Loucy (cell line): ENCODE data around the gene AMDHD1.
A peak's percentile ranks its signal among the peaks of the same experiment; 100 is the strongest.

Experiments used
- H2AFZ ChIP-seq: fragments of 200-600 bp; sonication (generic); 2 replicates; pipeline ENCODE4 v1.6.0; 2016; ENCODE audit warnings: antibody characterized with exemption, mild to moderate bottlenecking, low read length, moderate library complexity
- H3F3A ChIP-seq: fragments of 200-600 bp; 2 replicates; pipeline ENCODE4 v1.6.0; 2016; ENCODE audit warnings: antibody characterized with exemption, low read depth, mild to moderate bottlenecking
- H3K27me3 ChIP-seq: fragments of 200-600 bp; sonication (generic); 2 replicates; pipeline ENCODE4 v1.6.1; 2014; ENCODE audit warnings: low read length, mild to moderate bottlenecking; ENCODE audit not compliant: insufficient read depth, poor library complexity, severe bottlenecking
- H3K36me3 ChIP-seq: fragments of 200-600 bp; sonication (generic); 2 replicates; pipeline ENCODE4 v1.6.1; 2016; ENCODE audit warnings: low read length; ENCODE audit not compliant: insufficient read depth
- H3K4me1 ChIP-seq: fragments of 200-600 bp; sonication (generic); 2 replicates; pipeline ENCODE4 v1.5.1; 2014; ENCODE audit warnings: low read length, mild to moderate bottlenecking; ENCODE audit not compliant: insufficient read depth, poor library complexity, severe bottlenecking
- H3K4me2 ChIP-seq: fragments of 200-600 bp; sonication (generic); 2 replicates; pipeline ENCODE4 v1.6.0; 2014; ENCODE audit warnings: antibody characterized with exemption, low read length, low read depth, mild to moderate bottlenecking; ENCODE audit not compliant: poor library complexity, severe bottlenecking
- H3K4me3 ChIP-seq: fragments of 200-600 bp; sonication (generic); 2 replicates; pipeline ENCODE4 v1.5.1; 2014; ENCODE audit warnings: low read length, mild to moderate bottlenecking, mixed read lengths; ENCODE audit not compliant: poor library complexity, severe bottlenecking
- H3K79me2 ChIP-seq: fragments of 200-600 bp; sonication (generic); 2 replicates; pipeline ENCODE4 v1.6.1; 2014; ENCODE audit warnings: low read length; ENCODE audit not compliant: insufficient read depth
- H3K9ac ChIP-seq: fragments of 200-600 bp; sonication (generic); 2 replicates; pipeline ENCODE4 v1.6.0; 2014; ENCODE audit warnings: mild to moderate bottlenecking, low read depth, low read length, moderate library complexity; ENCODE audit not compliant: poor library complexity, severe bottlenecking
- H3K9me2 ChIP-seq: fragments of 200-600 bp; sonication (generic); replicated peaks from 2 replicates; pipeline ENCODE4 v1.6.1; 2016; ENCODE audit warnings: low read depth, low read length, mixed read lengths
- H3K9me3 ChIP-seq: fragments of 200-600 bp; sonication (generic); 2 replicates; pipeline ENCODE4 v1.6.1; 2014; ENCODE audit warnings: mild to moderate bottlenecking, antibody characterized with exemption, low read length, low read depth; ENCODE audit not compliant: insufficient read depth
- H4K20me1 ChIP-seq: fragments of 200-600 bp; sonication (generic); 2 replicates; pipeline ENCODE4 v1.6.0; 2014; ENCODE audit warnings: antibody characterized with exemption, low read length, mild to moderate bottlenecking; ENCODE audit not compliant: insufficient read depth, poor library complexity, severe bottlenecking
- CTCF ChIP-seq: fragments of 200-600 bp; sonication (generic); conservative IDR thresholded peaks from 2 replicates; pipeline ENCODE4 v1.5.1; 2014; ENCODE audit warnings: mild to moderate bottlenecking, antibody characterized with exemption, low read length
- EZH2phosphoT487 ChIP-seq: fragments of 200-600 bp; IDR thresholded peaks from 2 replicates; pipeline ENCODE4 v1.6.1; 2018; ENCODE audit warnings: antibody characterized with exemption, mild to moderate bottlenecking, moderate library complexity, borderline replicate concordance

The AMDHD1 gene

GRCh38 chr12:95943330-95943842 is at the start of gene AMDHD1:
Gene AMDHD1 (plus strand): TSS chr12:95943331. CDS start chr12:95943399, 68 bp downstream.
- Histone ChIP-seq H3K4me1 (no peaks in the 10 kb centered on the region), H3K9ac (peak within 1 kb of the TSS; percentile 81), H3F3A (no peaks in the 10 kb centered on the region), H3K9me2 (no peaks in the 10 kb centered on the region), H2AFZ (peak within 1 kb of the TSS; percentile 98), H3K27me3 (no peaks in the 10 kb centered on the region), H3K4me2 (peak within 1 kb of the TSS; percentile 70), H4K20me1 (no peaks in the 10 kb centered on the region), H3K9me3 (no peaks in the 10 kb centered on the region), H3K79me2 (no peaks in the 10 kb centered on the region), H3K4me3 (peak within 1 kb of the TSS; percentile 91), H3K36me3 (no peaks in the 10 kb centered on the region)
- TF ChIP-seq CTCF: 0 out of 2 replicates have a peak, but pooled peaks have one; percentile 23
- TF ChIP-seq EZH2phosphoT487: no peak

- Histone ChIP-seq H3K79me2 (no peaks in the 10 kb centered on the region), H3F3A (no peaks in the 10 kb centered on the region), H3K9me3 (no peaks in the 10 kb centered on the region; the same call in 1 of the 2 replicates), H3K36me3 (no peaks in the 10 kb centered on the region), H3K4me3 (no peak overlapping the region), H3K27me3 (no peaks in the 10 kb centered on the region), H3K9me2 (no peaks in the 10 kb centered on the region), H3K4me1 (no peaks in the 10 kb centered on the region), H4K20me1 (no peaks in the 10 kb centered on the region), H2AFZ (no peak overlapping the region), H3K4me2 (no peak overlapping the region), H3K9ac (no peak overlapping the region)
- TF ChIP-seq CTCF (no peak), EZH2phosphoT487 (no peak)
Observed at GRCh38 chr12:95896846-95897245, 46.3 kb upstream of the AMDHD1 start.

- Histone ChIP-seq H3K79me2 (no peaks in the 10 kb centered on the region), H3K4me2 (no peak overlapping the region), H4K20me1 (no peaks in the 10 kb centered on the region), H3K9me3 (peaks cover 1% of the 10 kb centered on the region), H3K9me2 (no peaks in the 10 kb centered on the region), H2AFZ (no peak overlapping the region), H3K36me3 (no peaks in the 10 kb centered on the region), H3K27me3 (no peaks in the 10 kb centered on the region), H3F3A (no peaks in the 10 kb centered on the region), H3K4me3 (no peak overlapping the region), H3K9ac (no peak overlapping the region), H3K4me1 (no peaks in the 10 kb centered on the region)
- TF ChIP-seq CTCF (no peak), EZH2phosphoT487 (no peak)
Observed at GRCh38 chr12:95898081-95898480, 45.0 kb upstream of the AMDHD1 start.
